Mesendoderm (in vitro differentiated cells): ENCODE results near the gene PIEZO1.
"Not testable (repeated sequence)": the region's sequence is repeated elsewhere in the genome, so short reads cannot be mapped to it uniquely, and the experiment has no call there.

Experiments used
- DNase-seq: peaks from one replicate; pipeline ENCODE4 v3.0.0; 2013
- H2AK5ac ChIP-seq: 2 replicates; pipeline ENCODE4 v1.6.1; 2013; ENCODE audit warnings: low read length, inconsistent platforms
- H2BK120ac ChIP-seq: 2 replicates; pipeline ENCODE4 v1.6.1; 2013; ENCODE audit warnings: low read depth, mild to moderate bottlenecking, low read length, moderate library complexity, mixed read lengths
- H2BK15ac ChIP-seq: replicated peaks from 2 replicates; pipeline ENCODE4 v1.6.1; 2013; ENCODE audit warnings: low read depth, mild to moderate bottlenecking, moderate library complexity
- H2BK5ac ChIP-seq: 2 replicates; pipeline ENCODE4 v1.6.1; 2013; ENCODE audit warnings: low read length, inconsistent platforms
- H3K18ac ChIP-seq: 2 replicates; pipeline ENCODE4 v1.6.1; 2013; ENCODE audit warnings: mild to moderate bottlenecking, low read length, mixed read lengths
- H3K23ac ChIP-seq: one replicate; pipeline ENCODE4 v1.6.1; 2013; ENCODE audit warnings: low read length
- H3K27ac ChIP-seq: 2 replicates; pipeline ENCODE4 v1.5.1; 2013; ENCODE audit warnings: low read depth, mild to moderate bottlenecking, inconsistent platforms, low read length, moderate library complexity
- H3K27me3 ChIP-seq: 2 replicates; pipeline ENCODE4 v1.6.1; 2013; ENCODE audit warnings: low read length, control low read depth, mild to moderate bottlenecking, inconsistent platforms; ENCODE audit not compliant: insufficient read depth, poor library complexity
- H3K36me3 ChIP-seq: 2 replicates; pipeline ENCODE4 v1.6.1; 2013; ENCODE audit warnings: low read length, inconsistent platforms; ENCODE audit not compliant: control insufficient read depth, insufficient read depth
- H3K4ac ChIP-seq: one replicate; pipeline ENCODE4 v1.6.1; 2013; ENCODE audit warnings: low read depth, mild to moderate bottlenecking, low read length, moderate library complexity
- H3K4me1 ChIP-seq: 2 replicates; pipeline ENCODE4 v1.6.1; 2013; ENCODE audit warnings: low read depth, low read length, inconsistent platforms; ENCODE audit not compliant: control insufficient read depth
- H3K4me2 ChIP-seq: 2 replicates; pipeline ENCODE4 v1.6.1; 2013; ENCODE audit warnings: low read length
- H3K4me3 ChIP-seq: 2 replicates; pipeline ENCODE4 v1.5.1; 2013; ENCODE audit warnings: mild to moderate bottlenecking, low read length
- H3K56ac ChIP-seq: one replicate; pipeline ENCODE4 v1.6.1; 2013; ENCODE audit warnings: low read length
- H3K79me1 ChIP-seq: 2 replicates; pipeline ENCODE4 v1.6.1; 2013; ENCODE audit warnings: low read length, inconsistent platforms
- H3K79me2 ChIP-seq: 2 replicates; pipeline ENCODE4 v1.6.1; 2013; ENCODE audit warnings: mild to moderate bottlenecking, low read length; ENCODE audit not compliant: control insufficient read depth, insufficient read depth
- H3K9ac ChIP-seq: 2 replicates; pipeline ENCODE4 v1.6.1; 2013; ENCODE audit warnings: low read length, inconsistent platforms
- H4K5ac ChIP-seq: one replicate; pipeline ENCODE4 v1.6.1; 2013; ENCODE audit warnings: low read length
- H4K8ac ChIP-seq: one replicate; pipeline ENCODE4 v1.6.1; 2013; ENCODE audit warnings: low read depth, mild to moderate bottlenecking, control low read depth, low read length, moderate library complexity
- WGBS: extraction: QIAGEN DNeasy Blood & Tissue Kit; methylation state at CpG from one replicate; pipeline ENCODE4 v1.1.7; 2013; ENCODE audit warnings: low lambda C conversion rate, missing lambda C conversion rate; ENCODE audit not compliant: insufficient coverage; ENCODE audit errors: extremely low coverage; 5-methylcytosine and 5-hydroxymethylcytosine counted together

Gene PIEZO1

DNA sequence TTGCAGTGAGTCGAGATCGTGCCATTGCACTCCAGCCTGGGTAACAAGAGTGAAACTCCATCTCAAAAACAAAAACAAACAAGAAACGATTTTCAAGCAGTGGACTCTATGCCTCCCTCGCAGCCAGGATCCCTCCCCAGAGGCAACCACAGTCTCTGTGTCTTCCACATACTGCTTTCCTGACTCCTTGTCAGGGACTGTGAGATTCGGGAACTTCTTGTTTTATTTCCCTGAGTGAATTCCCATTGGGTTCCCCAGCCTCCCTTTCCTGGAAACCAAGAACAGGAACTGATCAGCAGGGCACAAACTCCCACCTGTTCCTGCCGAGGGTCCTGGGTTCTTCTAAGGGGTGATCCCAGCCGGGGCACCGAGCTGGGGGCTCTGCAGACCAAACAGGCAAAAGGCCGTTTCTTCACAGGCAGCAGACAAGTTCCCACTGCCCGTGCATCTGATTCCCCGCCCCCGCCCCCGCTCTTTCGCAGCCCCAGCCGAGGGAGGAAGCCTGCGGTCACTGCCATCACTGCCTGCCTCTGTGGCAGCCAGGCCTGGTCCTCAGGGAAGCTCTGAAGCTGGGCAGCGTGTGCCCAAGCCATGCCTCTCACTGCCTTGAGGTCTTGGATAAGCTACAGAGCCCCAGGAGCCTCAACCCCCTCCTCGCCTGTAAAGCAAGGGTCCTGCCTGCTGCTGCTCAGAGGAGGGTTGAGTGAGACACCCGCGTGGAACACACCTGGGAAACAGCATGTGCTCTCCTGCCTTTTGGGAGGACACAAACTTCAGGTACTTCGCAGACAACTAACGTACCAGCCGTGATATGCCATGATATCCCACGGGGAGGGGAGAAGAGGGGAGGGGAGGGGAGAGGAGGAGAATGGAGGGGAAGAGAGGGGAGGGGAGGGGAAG, 5.5 kb upstream of the PIEZO1 start:
- H3K4me2 ChIP-seq: no peak overlapping the region
- no peak overlapping the region for H3K18ac ChIP-seq
- no peak overlapping the region for H3K4me3 ChIP-seq
- peak overlapping the region; percentile 54 for H3K56ac ChIP-seq
- no peaks in the 10 kb centered on the region for H3K27me3 ChIP-seq
- H3K4ac ChIP-seq: no peak overlapping the region
- DNase-seq: no peak
- no peak overlapping the region for H4K5ac ChIP-seq
- no CpG with 5 or more reads among the region's 24 CpGs for WGBS
- no peak overlapping the region for H3K23ac ChIP-seq
- no peak overlapping the region for H3K27ac ChIP-seq
- no peak overlapping the region for H4K8ac ChIP-seq
- H2BK15ac ChIP-seq: no peak overlapping the region
- H2BK5ac ChIP-seq: no peak overlapping the region
- H3K79me2 ChIP-seq: no peaks in the 10 kb centered on the region
- no peak overlapping the region for H2AK5ac ChIP-seq
- H3K4me1 ChIP-seq: peaks cover 2% of the 10 kb centered on the region
- H3K36me3 ChIP-seq: no peaks in the 10 kb centered on the region
- peak overlapping the region; percentile 26 for H3K9ac ChIP-seq
- no peak overlapping the region for H2BK120ac ChIP-seq
- no peaks in the 10 kb centered on the region for H3K79me1 ChIP-seq

DNA sequence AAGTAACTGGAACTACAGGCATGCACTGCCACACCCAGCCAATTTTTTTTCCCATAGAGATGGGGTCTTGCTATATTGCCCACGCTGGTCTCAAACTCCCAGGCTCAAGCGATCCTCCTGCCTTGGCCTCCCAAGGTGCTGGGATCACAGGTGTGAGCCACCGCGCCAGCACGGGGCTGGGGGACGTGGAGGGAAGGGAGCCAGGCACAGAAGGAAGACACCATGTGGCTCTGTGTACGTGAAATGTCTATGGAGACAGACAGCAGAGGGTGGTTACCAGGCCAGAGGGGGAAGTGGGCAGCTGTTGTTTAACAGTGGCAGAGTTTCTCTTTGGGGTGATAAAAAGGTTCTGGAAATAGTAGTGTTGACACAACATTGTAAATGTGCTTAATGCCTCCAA, 4.6 kb upstream of the PIEZO1 start:
- Histone ChIP-seq H3K56ac (no peak overlapping the region), H3K4me2 (no peak overlapping the region), H4K5ac (no peak overlapping the region), H3K27ac (no peak overlapping the region), H3K4ac (no peak overlapping the region), H2AK5ac (no peak overlapping the region), H4K8ac (no peak overlapping the region), H3K36me3 (no peaks in the 10 kb centered on the region), H2BK120ac (no peak overlapping the region), H2BK15ac (no peak overlapping the region), H3K23ac (no peak overlapping the region), H3K9ac (no peak overlapping the region), H3K4me1 (peaks cover 2% of the 10 kb centered on the region), H3K79me1 (no peaks in the 10 kb centered on the region), H3K79me2 (no peaks in the 10 kb centered on the region), H3K4me3 (no peak overlapping the region), H2BK5ac (no peak overlapping the region), H3K27me3 (no peaks in the 10 kb centered on the region), H3K18ac (no peak overlapping the region)
- no CpG with 5 or more reads among the region's 7 CpGs for WGBS
- no peak for DNase-seq

DNA sequence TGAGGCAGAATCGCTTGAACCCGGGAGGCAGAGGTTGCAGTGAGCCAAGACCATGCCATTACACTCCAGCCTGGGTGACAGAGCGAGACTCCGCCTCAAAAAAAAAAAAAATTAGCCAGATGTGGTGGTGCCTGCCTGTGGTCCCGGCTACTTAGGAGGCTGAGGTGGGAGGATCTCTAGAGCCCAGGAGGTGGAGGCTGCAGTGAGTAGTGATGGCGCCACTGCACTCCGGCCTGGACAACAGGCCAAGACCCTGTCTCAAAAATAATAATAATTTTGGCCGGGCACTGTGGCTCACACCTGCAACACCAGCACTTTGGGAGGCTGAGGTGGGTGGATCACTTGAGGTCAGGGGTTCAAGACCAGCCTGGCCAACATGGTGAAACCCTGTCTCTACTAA, 3.7 kb upstream of the PIEZO1 start:
- H4K8ac ChIP-seq, H3K4me3 ChIP-seq, H3K4ac ChIP-seq, H3K23ac ChIP-seq, H3K79me1 ChIP-seq, H3K27me3 ChIP-seq, H2BK5ac ChIP-seq, H2BK15ac ChIP-seq, H3K4me1 ChIP-seq, H3K27ac ChIP-seq, H2BK120ac ChIP-seq, H3K36me3 ChIP-seq, H3K56ac ChIP-seq, H3K9ac ChIP-seq, DNase-seq, H4K5ac ChIP-seq, H3K79me2 ChIP-seq, H3K4me2 ChIP-seq, H2AK5ac ChIP-seq, H3K18ac ChIP-seq: not testable (repeated sequence)
- no CpG with 5 or more reads among the region's 8 CpGs for WGBS

DNA sequence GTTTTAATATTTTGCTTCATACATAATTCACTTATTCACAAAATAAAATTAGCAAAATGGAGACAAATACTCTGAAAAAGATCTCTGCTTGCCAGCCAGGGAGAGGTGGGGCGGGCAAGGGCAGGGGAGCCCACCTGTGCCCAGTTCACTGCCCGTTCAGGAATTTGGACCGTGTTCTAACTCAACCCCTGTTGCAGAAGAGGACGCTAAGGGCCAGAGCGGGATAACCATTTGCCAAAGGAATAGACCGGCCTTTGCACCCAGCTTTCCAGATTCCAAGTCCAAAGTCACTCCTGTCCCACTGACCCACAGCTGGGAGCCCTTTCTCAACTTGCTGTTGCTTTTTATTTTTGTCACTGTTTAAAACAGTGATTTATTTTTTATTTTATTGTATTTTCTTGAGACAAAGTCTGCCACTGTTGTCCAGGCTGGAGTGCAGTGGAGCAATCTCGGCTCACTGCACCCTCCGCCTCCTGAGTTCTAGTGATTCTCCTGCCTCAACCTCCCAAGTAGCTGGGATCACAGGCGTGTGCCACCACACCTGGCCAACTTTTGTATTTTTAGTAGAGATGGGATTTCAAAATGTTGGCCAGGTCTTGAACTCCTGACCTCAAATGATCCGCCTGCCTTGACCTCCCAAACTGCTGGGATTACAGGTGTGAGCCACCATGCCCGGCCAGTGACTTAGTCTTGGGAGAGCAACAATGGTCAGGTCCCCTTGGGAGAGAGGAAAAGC, 2.7 kb upstream of the PIEZO1 start:
- Histone ChIP-seq H3K9ac (no peak overlapping the region), H3K18ac (no peak overlapping the region), H3K79me2 (peaks cover 10% of the 10 kb centered on the region), H3K27ac (no peak overlapping the region), H3K36me3 (no peaks in the 10 kb centered on the region), H3K4ac (no peak overlapping the region), H3K4me3 (no peak overlapping the region), H4K5ac (no peak overlapping the region), H2AK5ac (no peak overlapping the region), H4K8ac (no peak overlapping the region), H2BK120ac (no peak overlapping the region), H2BK15ac (no peak overlapping the region), H3K56ac (no peak overlapping the region), H3K27me3 (no peaks in the 10 kb centered on the region), H3K79me1 (peaks cover 1% of the 10 kb centered on the region), H3K23ac (no peak overlapping the region), H3K4me2 (no peak overlapping the region), H3K4me1 (peaks cover 2% of the 10 kb centered on the region), H2BK5ac (no peak overlapping the region)
- DNase-seq: no peak
- no CpG with 5 or more reads among the region's 11 CpGs for WGBS

DNA sequence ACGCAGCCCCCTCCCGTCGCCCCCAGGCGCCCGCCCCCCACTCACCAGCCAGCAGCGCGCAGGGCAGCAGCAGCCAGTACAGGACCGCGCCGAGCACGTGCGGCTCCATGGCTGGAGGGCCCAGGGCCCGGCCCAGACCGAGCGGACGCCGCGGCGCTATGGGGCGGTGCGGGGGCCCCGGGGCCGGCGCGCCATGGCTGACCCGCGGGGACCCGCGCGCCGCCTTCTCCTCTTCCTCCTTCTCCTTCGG, 239 bp downstream of the PIEZO1 start:
- Histone ChIP-seq H3K4me2 (peak overlapping the region; percentile 25), H3K4ac (peak overlapping the region; percentile 82), H3K9ac (peak overlapping the region; percentile 82), H2BK120ac (no peak overlapping the region), H3K23ac (no peak overlapping the region), H2BK5ac (no peak overlapping the region), H3K27ac (peak overlapping the region; percentile 74), H3K79me2 (peaks cover 24% of the 10 kb centered on the region), H2BK15ac (no peak overlapping the region), H3K79me1 (peaks cover 5% of the 10 kb centered on the region), H4K5ac (no peak overlapping the region), H3K4me3 (peak overlapping the region; percentile 29), H3K18ac (peak overlapping the region; percentile 98), H3K27me3 (no peaks in the 10 kb centered on the region), H4K8ac (no peak overlapping the region), H3K4me1 (no peaks in the 10 kb centered on the region), H3K36me3 (no peaks in the 10 kb centered on the region), H2AK5ac (no peak overlapping the region), H3K56ac (peak overlapping the region; percentile 88)
- no CpG with 5 or more reads among the region's 32 CpGs for WGBS
- DNase-seq: no peak
